ENCODE results near the gene TMEM59L.

DNA sequence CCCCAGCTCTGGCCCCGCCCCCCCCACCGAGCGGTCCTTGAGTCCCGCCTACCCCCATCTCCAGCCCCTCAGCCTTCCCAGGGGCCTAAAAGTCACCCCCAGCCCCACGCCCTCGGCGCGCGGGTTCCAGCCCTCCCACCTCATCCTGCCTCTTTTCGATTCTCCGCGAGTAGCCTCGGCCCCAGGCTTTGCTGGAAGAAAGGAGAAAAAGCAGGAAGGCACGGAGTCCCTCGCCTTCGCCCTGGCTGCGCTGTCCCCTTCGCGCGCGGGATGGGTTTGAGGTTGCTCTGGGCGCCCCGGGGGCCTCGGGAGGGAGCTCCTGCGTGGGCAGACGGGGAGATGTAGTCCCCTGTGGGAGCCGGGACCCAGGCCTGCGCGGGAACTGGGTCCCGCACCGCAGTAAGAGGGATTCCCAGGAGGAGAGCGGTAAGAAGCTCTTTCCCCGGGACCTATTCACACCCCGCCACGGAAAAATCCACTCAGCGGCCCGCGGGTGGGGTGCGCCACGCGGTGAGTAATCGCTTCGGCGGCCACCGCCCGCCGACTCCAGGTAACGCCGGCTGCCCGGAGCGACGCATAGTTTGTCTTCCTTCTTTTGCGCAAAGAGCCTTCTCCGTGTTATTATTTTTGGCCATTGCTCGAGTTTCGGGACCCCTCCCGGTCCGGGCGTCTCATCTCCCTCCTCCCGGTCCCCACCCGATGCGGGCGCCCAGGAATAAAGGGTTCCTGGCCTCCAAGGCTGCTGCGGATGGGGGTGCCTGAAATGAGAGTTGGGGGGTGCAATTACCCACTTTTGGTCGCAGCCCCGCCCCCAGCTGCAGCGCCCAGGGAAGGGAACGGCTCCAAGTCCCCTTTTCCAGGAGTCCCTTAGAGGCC lies 5.2 kb upstream of the TMEM59L start:
- TF ChIP-seq CTCF (IDR thresholded peaks at IDR 0.05) (no peak), POLR2A (IDR thresholded peaks at IDR 0.05) (no peak)

Data from body of pancreas (tissue), 4 donors.